B cell (primary cell): ENCODE results near the gene BRINP2.

ENCODE experiments used
- CTCF ChIP-seq: fragments of 200-600 bp; IDR thresholded peaks from one replicate; pipeline ENCODE4 v1.8.0; 2022; ENCODE audit warnings: antibody characterized with exemption, mild to moderate bottlenecking
- EZH2 ChIP-seq: IDR thresholded peaks from 2 replicates; pipeline ENCODE4 v1.6.1; 2012; ENCODE audit warnings: borderline replicate concordance, low read depth, mild to moderate bottlenecking, moderate library complexity, low read length; ENCODE audit not compliant: insufficient read depth, poor library complexity, severe bottlenecking

DNA sequence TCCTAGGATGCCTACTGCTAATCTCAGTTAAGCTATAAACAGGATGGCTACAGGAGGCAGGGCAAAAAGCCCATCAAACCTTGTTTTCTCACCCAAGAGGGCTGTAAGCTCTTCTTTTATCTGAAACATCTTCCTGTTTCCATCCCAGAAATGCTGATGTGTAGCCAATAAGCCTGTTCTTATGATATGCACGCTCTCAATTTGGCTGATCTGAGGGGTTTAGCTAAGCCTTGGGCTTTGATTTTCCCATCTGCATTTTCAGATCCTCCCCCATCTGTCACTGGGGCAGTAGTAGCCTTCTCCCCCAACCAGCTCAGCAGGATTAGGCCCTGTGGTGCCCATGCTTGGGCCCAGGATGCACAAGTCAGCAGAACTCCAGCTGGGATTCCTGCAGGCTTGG, 105.0 kb downstream of the BRINP2 start:
- TF ChIP-seq CTCF = no peak
- no peak for TF ChIP-seq EZH2
